Activated CD8-positive, alpha-beta memory T cell treated with anti-CD3 and anti-CD28 coated beads, Interleukin-2, amount 50 U/mL, for 24 hours (primary cell): ENCODE data around the gene FALEC.

Source experiments
- DNase-seq: peaks from one replicate; pipeline ENCODE4 v3.0.0-alpha.2; 2020; ENCODE audit errors: extremely low read depth

FALEC gene

GRCh38 chr1:150545486-150546032 is 30.0 kb downstream of the FALEC start:
- no peak for DNase-seq

DNA sequence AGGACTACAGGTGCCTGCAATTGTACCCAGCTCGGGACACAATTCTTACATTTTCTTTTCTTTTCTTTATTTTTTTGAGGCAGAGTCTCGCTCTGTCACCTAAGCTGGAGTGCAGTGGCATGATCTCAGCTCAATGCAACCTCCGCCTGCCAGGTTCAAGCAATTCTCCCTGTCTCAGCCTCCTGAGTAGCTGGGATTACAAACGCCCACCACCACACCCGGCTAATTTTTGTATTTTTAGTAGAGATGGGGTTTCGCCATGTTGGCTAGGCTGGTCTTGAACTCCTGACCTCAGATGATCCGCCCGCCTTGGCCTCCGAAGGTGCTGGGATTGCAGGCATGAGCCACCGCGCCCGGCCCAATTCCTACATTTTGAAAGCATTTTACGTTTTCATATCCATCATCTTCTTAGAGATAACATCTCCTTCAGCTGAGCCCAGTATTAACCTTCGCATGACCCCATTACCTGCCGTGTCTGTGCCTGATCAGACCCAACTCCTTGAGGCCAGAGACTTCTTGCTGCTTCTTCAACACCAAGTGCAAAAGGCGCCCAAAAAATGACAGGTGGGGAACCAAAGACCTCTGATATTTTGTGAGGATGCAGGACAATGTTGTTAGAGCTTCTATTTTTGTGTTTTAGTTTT is 30.9 kb downstream of the FALEC start:
- DNase-seq = no peak

DNA sequence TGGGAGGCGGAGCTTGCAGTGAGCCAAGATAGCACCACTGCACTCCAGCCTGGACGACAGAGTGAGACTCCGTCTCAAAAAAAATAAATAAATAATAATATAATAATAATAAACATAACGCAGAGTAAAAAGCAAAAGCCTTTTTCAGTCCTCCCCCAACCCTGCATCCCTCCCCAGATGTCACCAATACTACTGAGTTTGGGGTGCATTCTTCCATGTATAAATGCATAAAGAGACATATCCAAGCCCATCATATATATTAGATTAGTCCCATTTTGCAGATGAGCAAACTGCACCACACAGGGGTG is 32.7 kb downstream of the FALEC start:
- no peak for DNase-seq

DNA sequence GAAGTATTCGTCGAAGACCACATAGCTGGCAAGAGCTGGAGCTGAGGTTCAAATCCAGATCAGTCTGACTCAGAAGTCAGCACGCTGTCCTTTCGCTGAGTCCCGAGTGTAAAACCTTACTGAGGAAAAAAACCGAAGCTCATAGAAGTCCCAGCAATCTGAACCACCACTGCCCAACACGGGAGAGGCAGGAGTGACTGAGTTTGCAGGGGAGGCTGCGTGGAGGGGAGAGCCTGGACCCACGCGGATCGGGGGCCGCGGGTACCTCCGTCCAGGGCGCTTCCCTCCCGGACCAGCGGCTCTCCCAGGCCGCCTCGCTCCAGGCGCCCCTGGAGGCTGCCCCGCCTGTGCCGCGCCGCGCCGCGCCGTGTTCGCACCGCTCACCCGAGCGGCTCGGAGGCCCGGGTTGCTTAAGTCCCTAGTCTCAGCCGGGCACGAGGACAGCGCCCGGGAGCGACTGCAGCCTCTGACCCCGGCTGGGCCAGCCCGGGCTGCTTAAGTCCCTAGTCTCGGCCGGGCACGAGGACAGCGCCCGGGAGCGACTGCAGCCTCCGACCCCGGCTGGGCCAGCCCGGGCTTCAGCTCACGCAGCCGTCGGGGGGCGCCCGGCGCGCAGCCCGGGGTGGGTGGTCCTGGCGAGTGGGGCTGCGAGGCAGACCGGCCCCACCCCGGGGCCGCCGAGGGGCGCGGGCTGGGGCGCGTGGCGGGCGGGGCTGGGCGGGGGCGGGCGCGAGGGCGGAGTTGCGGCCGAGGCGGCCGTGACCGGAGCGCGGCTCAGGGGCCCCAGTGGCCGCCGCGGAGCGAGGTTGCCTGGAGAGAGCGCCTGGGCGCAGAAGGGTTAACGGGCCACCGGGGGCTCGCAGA is 33.3 kb downstream of the FALEC start, which contains the start of gene ADAMTSL4:
Gene ADAMTSL4, plus strand, starts transcription at position 777 of the 864 bp plus-strand sequence. CDS start 2,881 bp downstream, outside the sequence.
- no peak for DNase-seq

GRCh38 chr1:150549496-150550221 is 34.1 kb downstream of the FALEC start:
- DNase-seq = no peak

DNA sequence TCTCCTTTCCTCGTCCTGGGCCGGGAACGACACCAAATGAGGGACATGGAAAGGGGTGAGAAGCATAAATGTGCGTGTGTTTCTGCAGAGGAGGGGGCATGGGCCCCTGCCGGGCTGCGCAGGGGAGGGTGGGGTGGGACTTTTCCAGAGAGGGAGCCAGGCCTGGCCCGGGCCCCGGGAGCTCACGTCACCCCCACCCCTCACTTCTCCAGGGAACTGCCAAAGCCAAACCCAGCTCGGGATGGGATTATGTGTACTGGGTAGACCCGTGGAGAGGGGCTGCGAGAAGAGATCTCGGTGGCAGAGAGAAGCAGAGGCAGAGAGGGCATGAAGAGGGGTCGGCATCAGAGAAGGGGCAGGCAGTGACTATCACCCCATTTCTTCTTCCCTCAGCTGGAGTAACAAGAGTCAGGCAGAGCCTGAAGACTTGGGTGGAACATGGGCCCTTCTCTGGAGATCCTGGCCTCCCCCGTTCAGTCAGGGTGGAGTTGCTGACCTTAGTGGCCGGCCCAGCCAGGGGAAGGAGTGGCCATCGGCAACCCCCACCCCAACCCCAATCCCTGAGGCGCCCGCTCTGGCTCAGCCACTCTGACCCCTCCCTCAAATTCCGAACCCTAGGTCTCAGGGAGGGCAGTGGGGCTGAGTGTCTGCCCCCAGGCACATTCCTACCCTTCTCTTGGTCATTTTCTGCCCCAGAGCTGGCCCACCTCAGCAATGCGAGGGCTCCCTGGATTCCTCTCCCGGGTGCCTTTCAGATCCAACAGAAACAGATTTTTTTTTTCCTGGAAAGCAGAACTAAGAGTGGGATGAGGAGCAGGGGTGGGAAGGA is 34.9 kb downstream of the FALEC start:
- no peak for DNase-seq

GRCh38 chr1:150551051-150551783 is 35.7 kb downstream of the FALEC start:
- no peak for DNase-seq

DNA sequence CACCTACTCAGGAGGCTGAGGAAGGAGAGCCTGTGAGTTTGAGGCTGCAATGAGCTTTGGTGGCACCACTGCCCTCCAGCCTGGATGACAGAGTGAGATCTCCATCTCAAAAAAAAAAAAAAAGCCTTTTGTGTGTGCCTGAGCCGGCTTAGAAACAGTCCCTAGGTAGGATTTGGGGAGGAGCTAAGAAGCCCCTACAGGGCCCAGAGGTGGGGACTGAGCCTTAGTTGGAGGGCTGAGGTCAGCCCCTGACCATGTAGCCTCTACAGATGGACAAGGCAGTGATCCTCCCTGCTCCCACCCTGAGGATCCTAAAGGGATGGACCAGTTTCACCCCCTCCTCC is 36.2 kb downstream of the FALEC start:
- no peak for DNase-seq

DNA sequence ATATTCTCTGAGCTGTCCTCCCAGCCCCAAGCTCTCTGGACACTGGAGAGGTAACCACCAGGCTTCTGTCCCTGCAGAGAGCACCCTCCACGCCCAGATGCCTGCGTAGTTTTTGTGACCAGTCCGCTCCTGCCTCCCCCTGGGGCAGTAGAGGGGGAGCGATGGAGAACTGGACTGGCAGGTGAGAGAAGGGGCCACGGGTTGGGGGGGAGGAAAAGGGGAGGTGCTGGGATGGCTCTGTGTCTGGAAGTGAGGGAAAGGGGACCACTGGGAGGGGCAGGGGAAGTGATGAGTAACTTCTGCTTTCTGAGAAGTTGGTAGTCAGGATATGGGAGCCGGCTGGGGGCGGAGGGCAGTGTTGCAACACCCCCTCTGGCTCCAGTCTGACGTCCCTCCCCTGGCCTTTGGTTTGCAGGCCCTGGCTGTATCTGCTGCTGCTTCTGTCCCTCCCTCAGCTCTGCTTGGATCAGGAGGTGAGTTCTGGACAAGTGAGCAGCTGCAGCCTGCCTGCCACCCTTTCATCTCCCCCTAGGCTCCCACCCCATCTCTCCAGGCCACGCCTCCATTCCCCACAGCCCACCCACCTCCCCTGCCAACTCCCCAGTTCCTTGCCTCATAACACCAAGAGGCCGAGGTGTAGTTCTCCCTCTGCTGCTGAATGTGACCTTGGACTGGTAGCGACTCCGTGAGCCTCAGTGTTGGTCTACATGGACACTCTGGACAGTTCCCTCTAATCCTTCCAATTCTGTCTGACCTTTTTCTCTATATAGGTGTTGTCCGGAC is 36.8 kb downstream of the FALEC start:
- no peak for DNase-seq

DNA sequence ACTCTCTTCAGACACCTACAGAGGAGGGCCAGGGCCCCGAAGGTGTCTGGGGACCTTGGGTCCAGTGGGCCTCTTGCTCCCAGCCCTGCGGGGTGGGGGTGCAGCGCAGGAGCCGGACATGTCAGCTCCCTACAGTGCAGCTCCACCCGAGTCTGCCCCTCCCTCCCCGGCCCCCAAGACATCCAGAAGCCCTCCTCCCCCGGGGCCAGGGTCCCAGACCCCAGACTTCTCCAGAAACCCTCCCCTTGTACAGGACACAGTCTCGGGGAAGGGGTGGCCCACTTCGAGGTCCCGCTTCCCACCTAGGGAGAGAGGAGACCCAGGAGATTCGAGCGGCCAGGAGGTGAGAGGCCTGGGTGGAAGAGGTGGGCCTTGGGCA is 37.3 kb downstream of the FALEC start:
- no peak for DNase-seq

- DNase-seq = no peak
Measured at GRCh38 chr1:150553392-150554085, 38.0 kb downstream of the FALEC start.

DNA sequence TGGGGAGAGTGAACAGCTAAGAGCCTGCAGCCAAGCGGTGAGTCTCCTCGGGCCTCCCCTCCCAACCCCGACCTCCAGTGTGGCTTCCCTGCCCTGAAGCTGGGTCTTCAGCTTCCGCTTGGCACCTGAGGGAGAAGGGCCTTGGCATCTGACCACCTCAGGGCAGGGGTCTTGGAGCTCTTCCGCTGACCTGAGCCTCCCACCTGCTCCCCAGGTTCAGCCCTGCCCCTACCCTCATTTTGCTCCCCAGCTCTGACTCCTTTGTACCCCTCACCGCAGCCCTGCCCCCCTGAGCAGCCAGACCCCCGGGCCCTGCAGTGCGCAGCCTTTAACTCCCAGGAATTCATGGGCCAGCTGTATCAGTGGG is 38.5 kb downstream of the FALEC start:
- DNase-seq = no peak

DNA sequence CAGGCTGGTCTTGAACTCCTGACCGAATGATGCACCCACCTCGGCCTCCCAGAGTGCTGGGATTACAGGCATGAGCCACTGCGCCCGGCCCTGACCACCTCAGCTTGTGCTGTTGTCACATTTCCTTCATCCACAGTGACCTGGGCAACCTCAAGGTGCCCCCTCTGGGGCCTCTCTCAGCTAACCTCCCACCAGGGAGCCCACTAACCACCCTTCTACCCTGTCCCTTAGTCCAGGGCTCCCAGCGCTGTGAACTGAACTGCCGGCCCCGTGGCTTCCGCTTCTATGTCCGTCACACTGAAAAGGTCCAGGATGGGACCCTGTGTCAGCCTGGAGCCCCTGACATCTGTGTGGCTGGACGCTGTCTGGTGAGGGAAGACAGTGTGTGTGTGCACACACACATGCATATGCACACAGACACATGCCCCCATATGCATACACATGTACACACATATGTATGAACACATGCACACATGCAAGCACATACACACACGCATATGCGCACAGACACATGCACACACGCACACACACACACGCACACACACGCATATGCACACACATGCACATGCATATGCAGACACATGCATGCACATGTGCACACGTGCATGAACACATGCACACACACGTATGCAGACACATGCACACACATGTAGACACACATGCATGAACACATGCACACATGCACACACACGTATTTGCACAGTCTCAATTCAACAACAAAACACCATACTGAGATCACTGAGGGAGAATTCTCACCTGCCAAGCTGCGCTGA is 39.8 kb downstream of the FALEC start:
- DNase-seq = no peak

- DNase-seq = no peak
Measured at GRCh38 chr1:150555971-150556865, 40.7 kb downstream of the FALEC start.

- DNase-seq = no peak
Measured at GRCh38 chr1:150557065-150557600, 41.6 kb downstream of the FALEC start.

DNA sequence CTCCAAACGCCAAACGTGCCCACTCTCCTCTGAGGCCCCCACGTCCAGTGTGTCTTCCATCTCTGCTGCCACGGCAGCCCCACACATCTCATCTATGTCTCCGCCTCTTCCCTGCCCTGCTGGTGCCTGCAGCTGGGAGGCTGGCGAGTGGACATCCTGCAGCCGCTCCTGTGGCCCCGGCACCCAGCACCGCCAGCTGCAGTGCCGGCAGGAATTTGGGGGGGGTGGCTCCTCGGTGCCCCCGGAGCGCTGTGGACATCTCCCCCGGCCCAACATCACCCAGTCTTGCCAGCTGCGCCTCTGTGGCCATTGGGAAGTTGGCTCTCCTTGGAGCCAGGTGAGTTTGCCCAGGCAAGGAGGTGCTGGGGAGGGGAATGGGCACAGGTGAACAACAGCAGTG is 42.3 kb downstream of the FALEC start:
- DNase-seq = no peak

- no peak for DNase-seq
Measured at GRCh38 chr1:150558303-150558704, 42.8 kb downstream of the FALEC start.
